Epithelial cell of esophagus (primary cell): ENCODE results near the gene GIMAP8.

Source experiments
- DNase-seq: peaks from one replicate; pipeline ENCODE4 v3.0.0; 2010; ENCODE audit warnings: low read depth
- H3K4me3 ChIP-seq: 2 replicates; pipeline ENCODE4 v1.5.1; 2011; ENCODE audit warnings: mild to moderate bottlenecking, low read length, control low read depth
- CTCF ChIP-seq: IDR thresholded peaks from 2 replicates; pipeline ENCODE4 v1.5.1; 2011; ENCODE audit warnings: low read depth, mild to moderate bottlenecking, low read length, control low read depth, inconsistent platforms; ENCODE audit not compliant: insufficient read depth; ENCODE audit errors: missing control alignments

Gene GIMAP8

GRCh38 chr7:150466477-150466876, 16.0 kb downstream of the GIMAP8 start:
- DNase-seq = peak; percentile 70
- TF ChIP-seq CTCF = no peak
- no peak overlapping the region for H3K4me3 ChIP-seq

- no peak overlapping the region for H3K4me3 ChIP-seq
- TF ChIP-seq CTCF = no peak
- no peak for DNase-seq
These were observed 17.8 kb downstream of the GIMAP8 start for GRCh38 chr7:150468241-150468640.

GRCh38 chr7:150471886-150472285, 21.5 kb downstream of the GIMAP8 start:
- DNase-seq = no peak
- TF ChIP-seq CTCF = no peak

GRCh38 chr7:150473902-150474301, 23.5 kb downstream of the GIMAP8 start:
- no peak for TF ChIP-seq CTCF
- no peak overlapping the region for H3K4me3 ChIP-seq
- no peak for DNase-seq

More at GRCh38 chr7:150471886-150472285, 21.5 kb downstream of the GIMAP8 start:
- H3K4me3 ChIP-seq = no peak overlapping the region

- TF ChIP-seq CTCF = no peak
- no peak for DNase-seq
- H3K4me3 ChIP-seq = no peak overlapping the region
These were observed 25.9 kb downstream of the GIMAP8 start for GRCh38 chr7:150476285-150476684.

GRCh38 chr7:150476819-150477631, 26.6 kb downstream of the GIMAP8 start:
- no peak overlapping the region for H3K4me3 ChIP-seq
- no peak for TF ChIP-seq CTCF
- DNase-seq = no peak
